Measurements from ENCODE around the gene PTPRG. TPM values are rescaled to one million over a fixed set of nuclear protein-coding genes. Genes with fewer than 3 reads are reported as not detected.

PTPRG gene
- total RNA-seq, 2 experiments from 2014 or later = 0.13 to 0.70 TPM

- POLR2A ChIA-PET = no interaction called here
- CTCF ChIA-PET (ENCODE audit: unreplicated experiment) = no interaction called here
These were observed 125.8 kb downstream of the PTPRG start for GRCh38 chr3:61687206-61687605.

DNA sequence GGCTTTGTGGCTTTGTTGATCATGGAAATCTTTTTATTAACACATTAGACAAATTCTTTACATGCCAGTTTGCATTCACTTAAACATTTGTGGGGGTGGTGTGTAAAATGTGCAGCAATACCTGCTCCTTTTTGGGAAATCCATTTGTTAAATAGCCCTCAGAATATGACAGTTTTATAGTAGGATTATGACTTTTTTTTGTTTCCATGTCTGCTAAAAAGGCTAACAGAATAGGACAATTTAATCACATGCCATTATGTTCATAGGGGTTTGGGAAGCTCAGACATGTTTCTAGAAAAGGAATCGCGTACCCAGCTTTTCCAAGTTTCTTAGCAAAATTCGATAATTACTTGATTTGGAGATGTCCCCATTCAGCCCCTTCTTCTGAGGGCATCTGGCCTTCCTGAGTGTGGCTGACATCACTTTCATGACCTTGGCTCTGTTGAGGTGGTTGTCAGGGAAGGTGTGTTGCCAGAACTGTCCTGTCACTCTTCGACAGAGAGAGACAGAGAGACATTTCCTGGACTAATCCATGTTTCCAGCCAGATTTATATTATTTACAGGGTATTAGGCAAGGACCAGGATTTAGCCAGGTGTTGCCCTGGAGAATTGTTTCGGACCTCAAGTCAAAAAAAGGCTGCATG lies 126.4 kb downstream of the PTPRG start:
- TF ChIP-seq EZH2phosphoT487 (IDR thresholded peaks at IDR 0.05; ENCODE audit: borderline replicate concordance, low read depth, low read length) (no peak), CTCF (conservative IDR thresholded peaks at IDR 0.05; ENCODE audit: low read length) (no peak)
- no peaks in the 10 kb centered on the region for H3K9me3 ChIP-seq (ENCODE audit: low read length)
- DNase-seq (ENCODE audit: low spot score) = no peak
- no peaks in the 10 kb centered on the region for H3K9me2 ChIP-seq (ENCODE audit: insufficient read depth, low read length)
- ChIA-PET CTCF (ENCODE audit: unreplicated experiment) (no interaction called here), POLR2A (no interaction called here)
- no peaks in the 10 kb centered on the region for H4K20me1 ChIP-seq (ENCODE audit: insufficient read depth, low read length)
- intact Hi-C loops (cut with micrococcal nuclease; ENCODE audit: unreplicated experiment) = no loop called here
- H3K36me3 ChIP-seq (ENCODE audit: insufficient read depth, low read length) = no peaks in the 10 kb centered on the region
- no TSS peak for BruUV-seq (replicated peaks)
- no peak overlapping the region for H2AFZ ChIP-seq (ENCODE audit: low read length)
- no peaks in the 10 kb centered on the region for H3K79me2 ChIP-seq (ENCODE audit: insufficient read depth, low read depth, low read length)
- H3K4me2 ChIP-seq (ENCODE audit: low read length) = no peak overlapping the region
- no peak overlapping the region for H3K27ac ChIP-seq (ENCODE audit: low read depth, low read length, poor library complexity, severe bottlenecking)
- H3K4me3 ChIP-seq (ENCODE audit: low read depth, low read length, poor library complexity, severe bottlenecking) = no peak overlapping the region
- H3K4me1 ChIP-seq (ENCODE audit: insufficient read depth, low read length, poor library complexity, severe bottlenecking) = no peaks in the 10 kb centered on the region

More at GRCh38 chr3:61687206-61687605, 125.8 kb downstream of the PTPRG start:
- H2AFZ ChIP-seq (ENCODE audit: low read length) = no peak overlapping the region
- no peak overlapping the region for H3K4me2 ChIP-seq (ENCODE audit: low read length)
- TF ChIP-seq EZH2phosphoT487 (IDR thresholded peaks at IDR 0.05; ENCODE audit: borderline replicate concordance, low read depth, low read length) = no peak
- no peak for TF ChIP-seq CTCF (conservative IDR thresholded peaks at IDR 0.05; ENCODE audit: low read length)
- H3K27ac ChIP-seq (ENCODE audit: low read depth, low read length, poor library complexity, severe bottlenecking) = no peak overlapping the region
- H4K20me1 ChIP-seq (ENCODE audit: insufficient read depth, low read length) = no peaks in the 10 kb centered on the region
- intact Hi-C loops (cut with micrococcal nuclease; ENCODE audit: unreplicated experiment) = no loop called here
- H3K9me3 ChIP-seq (ENCODE audit: low read length) = no peaks in the 10 kb centered on the region
- no peaks in the 10 kb centered on the region for H3K79me2 ChIP-seq (ENCODE audit: insufficient read depth, low read depth, low read length)
- H3K9me2 ChIP-seq (ENCODE audit: insufficient read depth, low read length) = no peaks in the 10 kb centered on the region
- no TSS peak for BruUV-seq (replicated peaks)
- DNase-seq (ENCODE audit: low spot score) = no peak
- no peaks in the 10 kb centered on the region for H3K4me1 ChIP-seq (ENCODE audit: insufficient read depth, low read length, poor library complexity, severe bottlenecking)
- H3K36me3 ChIP-seq (ENCODE audit: insufficient read depth, low read length) = no peaks in the 10 kb centered on the region
- H3K4me3 ChIP-seq (ENCODE audit: low read depth, low read length, poor library complexity, severe bottlenecking) = no peak overlapping the region

- H2AFZ ChIP-seq (ENCODE audit: low read length) = no peak overlapping the region
- DNase-seq (ENCODE audit: low spot score) = no peak
- no peaks in the 10 kb centered on the region for H3K79me2 ChIP-seq (ENCODE audit: insufficient read depth, low read depth, low read length)
- no peak overlapping the region for H3K27ac ChIP-seq (ENCODE audit: low read depth, low read length, poor library complexity, severe bottlenecking)
- no peaks in the 10 kb centered on the region for H3K4me1 ChIP-seq (ENCODE audit: insufficient read depth, low read length, poor library complexity, severe bottlenecking)
- H3K4me3 ChIP-seq (ENCODE audit: low read depth, low read length, poor library complexity, severe bottlenecking) = no peak overlapping the region
- ChIA-PET CTCF (ENCODE audit: unreplicated experiment) (no interaction called here), POLR2A (no interaction called here)
- H3K9me3 ChIP-seq (ENCODE audit: low read length) = no peaks in the 10 kb centered on the region
- TF ChIP-seq EZH2phosphoT487 (IDR thresholded peaks at IDR 0.05; ENCODE audit: borderline replicate concordance, low read depth, low read length) (no peak), CTCF (conservative IDR thresholded peaks at IDR 0.05; ENCODE audit: low read length) (no peak)
- no peak overlapping the region for H3K4me2 ChIP-seq (ENCODE audit: low read length)
- intact Hi-C loops (cut with micrococcal nuclease; ENCODE audit: unreplicated experiment) = no loop called here
- H3K9me2 ChIP-seq (ENCODE audit: insufficient read depth, low read length) = no peaks in the 10 kb centered on the region
- BruUV-seq (replicated peaks) = no TSS peak
- no peaks in the 10 kb centered on the region for H4K20me1 ChIP-seq (ENCODE audit: insufficient read depth, low read length)
- no peaks in the 10 kb centered on the region for H3K36me3 ChIP-seq (ENCODE audit: insufficient read depth, low read length)
These were observed 127.1 kb downstream of the PTPRG start for GRCh38 chr3:61688307-61688984.
